HG03558 (cell line): ENCODE data around the gene EVX1.

Experiments
- ATAC-seq: cut with Tn5 transposase; IDR thresholded peaks from one replicate; pipeline ENCODE4 v1.9.1; 2021; ENCODE audit warnings: moderate number of reproducible peaks; ENCODE audit not compliant: unreplicated experiment; ENCODE audit errors: extremely low read depth

Gene EVX1

GRCh38 chr7:27248427-27248806 is 5.8 kb downstream of the EVX1 start:
- no peak for ATAC-seq

- no peak for ATAC-seq
These were observed 6.5 kb downstream of the EVX1 start for GRCh38 chr7:27248911-27249723.

- ATAC-seq, result no peak
These were observed 7.3 kb downstream of the EVX1 start for GRCh38 chr7:27249724-27250556.

GRCh38 chr7:27250557-27251070 is 8.0 kb downstream of the EVX1 start:
- no peak for ATAC-seq

GRCh38 chr7:27251136-27251651 is 8.6 kb downstream of the EVX1 start:
- no peak for ATAC-seq

- no peak for ATAC-seq
These were observed 9.3 kb downstream of the EVX1 start for GRCh38 chr7:27251652-27252590.

- ATAC-seq, result no peak
These were observed 12.0 kb downstream of the EVX1 start for GRCh38 chr7:27254625-27255024.

- no peak for ATAC-seq
These were observed 17.6 kb downstream of the EVX1 start for GRCh38 chr7:27260211-27260610.

- ATAC-seq, result no peak
These were observed 19.5 kb downstream of the EVX1 start for GRCh38 chr7:27262121-27262520.

- ATAC-seq, result no peak
These were observed 21.2 kb downstream of the EVX1 start for GRCh38 chr7:27263781-27264180.

- ATAC-seq, result no peak
These were observed 26.9 kb downstream of the EVX1 start for GRCh38 chr7:27269455-27269854.

- no peak for ATAC-seq
These were observed 28.8 kb downstream of the EVX1 start for GRCh38 chr7:27271384-27271783.

- ATAC-seq, result no peak
These were observed 35.0 kb downstream of the EVX1 start for GRCh38 chr7:27277628-27278027.

- ATAC-seq, result no peak
These were observed 41.0 kb downstream of the EVX1 start for GRCh38 chr7:27283558-27283957.

GRCh38 chr7:27295236-27295635 is 52.6 kb downstream of the EVX1 start:
- no peak for ATAC-seq

- ATAC-seq, result no peak
These were observed 54.8 kb downstream of the EVX1 start for GRCh38 chr7:27297356-27297755.
